RCC 7860 (cell line): ENCODE measurements around the gene ADAT3.
A peak's percentile ranks its signal among the peaks of the same experiment; 100 is the strongest.

Experiments
- DNase-seq: peaks from one replicate; pipeline ENCODE4 v3.0.0-alpha.2; 2015; ENCODE audit warnings: low spot score
- FAIRE-seq: peaks from 2 replicates; lab custom pipeline; 2012; peaks lifted over from hg19 to GRCh38; lab: Jason Lieb, UNC

The ADAT3 gene

DNA sequence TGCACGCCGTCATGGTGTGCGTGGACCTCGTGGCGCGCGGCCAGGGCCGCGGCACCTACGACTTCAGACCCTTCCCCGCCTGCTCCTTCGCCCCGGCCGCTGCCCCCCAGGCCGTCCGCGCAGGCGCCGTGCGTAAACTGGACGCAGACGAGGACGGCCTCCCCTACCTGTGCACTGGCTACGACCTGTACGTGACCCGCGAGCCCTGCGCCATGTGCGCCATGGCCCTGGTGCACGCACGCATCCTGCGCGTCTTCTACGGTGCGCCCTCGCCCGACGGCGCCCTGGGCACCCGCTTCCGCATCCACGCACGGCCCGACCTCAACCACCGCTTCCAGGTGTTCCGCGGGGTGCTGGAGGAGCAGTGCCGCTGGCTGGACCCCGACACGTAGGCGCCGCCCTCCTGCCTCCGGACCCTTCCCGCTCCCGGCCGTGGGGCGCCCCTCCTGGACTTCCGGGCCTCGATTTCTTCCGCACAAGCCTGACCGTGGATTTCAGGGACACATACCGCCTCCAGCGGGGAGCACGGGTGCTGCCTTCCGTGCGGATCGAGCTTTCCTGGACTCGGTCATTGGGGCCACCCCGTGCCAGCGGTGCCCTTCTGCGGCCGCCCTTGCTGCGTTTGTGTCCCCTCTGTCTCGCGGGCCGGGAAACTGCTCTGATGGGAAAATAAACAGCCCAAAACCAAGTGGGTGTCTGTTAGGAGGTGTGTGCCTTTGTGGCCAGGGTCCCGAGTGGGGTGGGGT lies 7.7 kb downstream of the ADAT3 start:
- DNase-seq = no peak
- FAIRE-seq = no peak

DNA sequence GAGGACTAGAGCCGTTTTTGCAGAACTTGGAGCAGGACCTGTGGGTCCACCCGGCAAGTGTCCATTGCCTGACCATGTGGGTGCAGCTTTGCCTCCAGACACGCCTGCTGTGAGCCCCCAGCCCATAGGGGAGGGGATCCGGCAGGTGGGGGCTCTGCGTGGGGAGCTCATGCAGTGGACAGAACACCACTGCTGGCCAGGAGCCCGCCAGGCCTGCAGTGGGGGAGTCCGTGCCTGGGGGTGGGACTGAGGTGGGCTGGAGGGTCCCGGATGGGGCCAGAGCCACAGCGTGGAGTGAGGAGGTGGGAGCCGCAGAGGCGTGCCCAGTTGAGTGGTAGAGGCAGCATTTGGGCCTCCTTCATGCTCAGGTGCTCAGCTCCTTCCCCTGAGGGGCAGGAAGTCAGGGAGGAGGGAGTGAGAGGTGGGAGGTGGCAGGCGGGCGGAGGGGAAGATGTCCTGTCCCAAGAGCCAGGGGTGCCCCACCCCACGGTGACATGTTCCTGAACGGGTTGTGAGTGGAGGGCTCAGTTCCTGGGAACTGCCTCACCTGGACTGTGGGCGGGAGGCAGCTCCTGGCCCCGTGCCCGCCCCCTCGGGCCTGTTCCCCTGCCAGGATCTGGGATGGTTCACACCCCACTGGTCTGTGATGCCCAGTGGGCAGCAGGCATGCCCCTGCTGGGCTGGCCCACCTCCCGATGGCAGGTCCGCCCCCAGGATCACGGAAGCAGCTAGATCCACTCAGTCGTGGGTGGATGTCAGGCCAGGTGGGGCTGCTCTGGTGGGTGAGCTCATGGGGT lies 8.8 kb downstream of the ADAT3 start:
- no peak for DNase-seq
- FAIRE-seq = no peak

DNA sequence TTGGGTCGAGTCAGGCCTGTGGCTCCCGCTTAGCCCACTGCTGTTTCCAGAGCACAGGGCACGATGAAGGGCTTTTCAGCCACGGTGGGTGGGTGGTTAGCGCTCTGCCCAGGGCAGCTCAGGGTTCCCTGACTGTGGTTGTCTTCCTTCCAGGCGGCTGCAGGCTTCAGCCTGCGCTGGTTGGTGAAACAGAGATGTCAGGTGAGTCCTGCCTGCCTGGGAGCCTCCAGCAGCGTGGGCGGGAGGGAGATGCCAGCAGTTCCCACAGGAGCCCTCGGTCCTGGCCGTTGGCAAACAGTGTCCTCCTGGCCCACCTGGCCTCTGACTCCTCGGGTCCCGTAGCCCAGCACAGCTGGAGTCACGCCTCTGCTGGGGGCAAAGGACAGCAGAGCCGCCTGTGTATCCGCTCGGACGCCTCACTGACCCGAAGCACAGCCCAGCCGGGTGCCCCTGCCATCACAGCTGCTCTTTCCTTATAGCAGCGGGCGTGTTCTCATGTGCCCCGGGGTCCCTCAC lies 9.7 kb downstream of the ADAT3 start:
- no peak for FAIRE-seq
- no peak for DNase-seq

DNA sequence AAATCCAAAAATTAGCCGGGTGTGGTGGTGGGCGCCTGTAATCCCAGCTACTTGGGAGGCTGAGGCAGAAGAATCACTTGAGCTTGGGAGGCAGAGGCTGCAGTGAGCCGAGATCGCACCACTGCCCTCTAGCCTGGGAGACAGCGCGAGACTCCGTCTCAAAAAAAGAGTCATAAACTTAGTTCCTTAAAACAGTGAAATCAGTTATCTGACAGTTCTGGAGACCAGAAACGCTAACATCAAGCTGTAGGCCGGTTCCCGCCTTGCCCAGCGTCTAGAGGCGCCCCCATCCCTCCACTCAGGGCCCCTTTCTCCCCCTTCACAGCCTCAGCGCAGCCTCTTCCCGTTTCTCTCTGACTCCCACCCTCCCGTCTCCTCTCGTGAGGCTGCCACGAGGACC lies 11.9 kb downstream of the ADAT3 start:
- no peak for DNase-seq
- no peak for FAIRE-seq

DNA sequence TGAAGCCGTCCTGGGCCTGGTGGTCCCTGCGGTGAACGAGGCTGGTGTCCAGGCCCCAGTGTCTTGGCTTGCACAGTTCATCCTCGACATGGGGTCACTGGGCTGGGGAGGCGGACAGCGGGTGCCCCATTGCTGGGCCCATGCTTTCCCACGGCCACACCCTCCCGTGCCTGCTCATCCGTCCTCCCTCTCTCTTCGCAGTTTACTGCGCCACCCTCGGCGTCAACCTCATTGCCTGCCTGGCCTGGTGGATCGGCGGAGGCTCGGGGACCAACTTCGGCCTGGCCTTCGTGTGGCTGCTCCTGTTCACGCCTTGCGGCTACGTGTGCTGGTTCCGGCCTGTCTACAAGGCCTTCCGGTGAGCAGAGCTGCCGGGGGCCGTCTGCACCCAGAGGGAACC lies 12.7 kb downstream of the ADAT3 start:
- FAIRE-seq (no peak), DNase-seq (no peak)

DNA sequence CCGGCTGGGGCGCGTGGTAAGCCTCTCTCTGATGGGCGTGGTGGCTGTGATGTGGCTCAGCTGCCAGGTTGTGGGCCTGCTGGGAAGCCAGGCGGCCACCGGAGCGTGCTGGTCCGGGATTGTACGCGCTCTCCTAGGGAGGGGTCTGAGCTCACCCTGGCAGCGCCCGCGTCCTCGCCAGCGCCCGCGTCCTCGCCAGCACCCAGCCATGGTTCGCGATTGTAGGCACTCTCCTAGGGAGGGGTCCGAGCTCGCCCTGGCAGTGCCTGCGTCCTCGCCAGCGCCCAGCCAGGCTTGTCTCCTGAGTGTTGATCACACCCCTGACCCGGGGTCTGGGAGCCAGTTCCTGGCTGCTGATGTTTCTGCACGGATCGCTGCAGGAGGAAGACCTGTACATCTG lies 13.8 kb downstream of the ADAT3 start:
- FAIRE-seq (no peak), DNase-seq (no peak)

DNA sequence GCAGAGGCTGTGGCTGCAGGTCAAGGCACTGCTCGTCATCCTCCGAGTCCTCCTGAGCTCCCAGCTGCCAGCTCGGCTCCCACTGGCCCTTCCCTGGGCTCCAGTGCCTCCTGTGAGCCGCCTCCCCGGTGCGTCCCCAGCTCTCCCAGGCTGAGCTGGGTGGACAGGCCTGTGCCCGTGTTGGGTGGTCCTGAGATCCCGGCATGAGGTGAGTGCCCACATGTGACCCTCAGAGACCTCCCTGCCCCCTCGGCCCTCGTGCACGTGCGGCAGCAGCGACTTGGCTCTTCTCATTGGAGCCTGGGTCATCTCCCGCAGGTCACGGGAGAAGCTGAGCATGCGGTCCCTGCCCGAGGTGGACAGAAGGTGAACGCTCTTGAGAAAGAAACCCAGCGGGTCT lies 15.4 kb downstream of the ADAT3 start:
- FAIRE-seq (no peak), DNase-seq (no peak)

DNA sequence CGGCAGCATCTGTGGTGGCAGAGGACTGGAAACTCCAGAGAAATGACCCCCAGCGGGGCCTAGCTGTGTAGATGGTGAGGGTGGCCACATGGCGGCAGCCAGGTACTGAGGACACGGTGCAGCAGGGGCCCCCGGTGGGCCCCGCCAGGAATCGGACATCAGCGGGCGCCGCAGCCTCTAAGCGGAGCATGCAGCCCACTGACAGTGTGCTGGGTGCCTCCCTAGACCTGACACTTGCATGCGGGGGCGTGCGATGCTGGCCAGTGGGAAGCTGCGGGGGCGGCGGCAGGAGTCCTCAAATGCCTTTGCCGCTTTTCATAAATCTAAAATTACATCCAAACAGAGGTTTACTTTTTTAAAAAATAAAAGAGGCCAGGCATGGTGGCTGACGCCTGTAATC lies 16.1 kb downstream of the ADAT3 start:
- DNase-seq (no peak), FAIRE-seq (no peak)

DNA sequence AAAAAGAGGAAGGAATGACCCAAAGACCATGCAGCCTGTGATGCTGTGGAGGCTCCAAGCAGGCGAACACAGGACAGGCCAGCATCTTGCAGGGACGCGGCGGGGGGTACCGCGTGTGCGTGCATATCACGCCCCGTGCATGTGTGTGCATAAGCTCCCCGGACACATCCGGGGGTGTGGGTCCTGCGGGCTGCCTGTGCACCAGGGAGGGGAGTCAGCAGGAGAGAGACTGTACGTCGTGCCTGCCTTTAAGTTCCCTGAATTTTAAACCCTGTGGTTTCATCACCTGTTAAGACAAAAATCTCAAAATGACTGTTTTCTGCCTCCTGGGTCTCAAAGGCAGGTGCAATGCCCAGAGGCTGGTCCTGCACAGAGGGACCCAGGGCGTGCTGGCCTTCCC lies 16.6 kb downstream of the ADAT3 start:
- DNase-seq (no peak), FAIRE-seq (no peak)

DNA sequence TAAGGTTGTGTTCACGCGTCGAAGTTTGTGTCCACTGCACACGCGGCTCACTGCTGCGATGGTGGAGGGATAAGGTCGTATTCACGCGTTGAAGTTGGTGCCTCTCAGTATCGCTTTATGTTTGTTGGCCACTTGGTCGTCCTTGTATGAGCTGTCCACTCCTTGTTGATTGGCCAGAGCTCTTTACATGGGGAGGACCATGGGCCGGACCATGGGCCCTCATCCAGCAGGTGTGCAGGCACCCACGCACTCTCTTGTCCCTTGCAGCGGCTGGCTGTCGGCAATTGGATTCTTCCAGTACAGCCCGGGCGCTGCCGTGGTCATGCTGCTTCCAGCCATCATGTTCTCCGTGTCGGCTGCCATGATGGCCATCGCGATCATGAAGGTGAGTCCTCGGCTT lies 17.6 kb downstream of the ADAT3 start:
- no peak for FAIRE-seq

DNA sequence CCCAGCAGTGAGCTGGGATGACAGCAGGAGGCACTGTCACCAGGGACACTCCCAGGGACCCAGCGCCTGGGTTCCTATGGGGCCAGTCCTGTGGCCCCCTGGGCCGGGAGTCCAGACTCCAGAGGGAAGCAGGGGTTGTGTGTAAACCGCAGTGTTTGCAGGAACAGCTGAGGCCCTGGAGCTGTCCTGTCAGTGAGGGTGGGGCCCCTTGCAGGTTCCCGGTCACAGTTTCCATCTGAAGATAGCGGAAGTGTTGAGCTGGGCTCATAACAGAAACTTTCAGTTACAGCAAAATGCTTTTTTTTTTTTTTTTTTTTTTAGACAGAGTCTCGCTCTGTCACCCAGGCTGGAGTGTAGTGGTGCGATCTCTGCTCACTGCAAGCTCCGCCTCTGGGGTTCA lies 18.1 kb downstream of the ADAT3 start:
- DNase-seq (no peak), FAIRE-seq (no peak)

More for the DNA sequence above, 17.6 kb downstream of the ADAT3 start:
- no peak for DNase-seq

DNA sequence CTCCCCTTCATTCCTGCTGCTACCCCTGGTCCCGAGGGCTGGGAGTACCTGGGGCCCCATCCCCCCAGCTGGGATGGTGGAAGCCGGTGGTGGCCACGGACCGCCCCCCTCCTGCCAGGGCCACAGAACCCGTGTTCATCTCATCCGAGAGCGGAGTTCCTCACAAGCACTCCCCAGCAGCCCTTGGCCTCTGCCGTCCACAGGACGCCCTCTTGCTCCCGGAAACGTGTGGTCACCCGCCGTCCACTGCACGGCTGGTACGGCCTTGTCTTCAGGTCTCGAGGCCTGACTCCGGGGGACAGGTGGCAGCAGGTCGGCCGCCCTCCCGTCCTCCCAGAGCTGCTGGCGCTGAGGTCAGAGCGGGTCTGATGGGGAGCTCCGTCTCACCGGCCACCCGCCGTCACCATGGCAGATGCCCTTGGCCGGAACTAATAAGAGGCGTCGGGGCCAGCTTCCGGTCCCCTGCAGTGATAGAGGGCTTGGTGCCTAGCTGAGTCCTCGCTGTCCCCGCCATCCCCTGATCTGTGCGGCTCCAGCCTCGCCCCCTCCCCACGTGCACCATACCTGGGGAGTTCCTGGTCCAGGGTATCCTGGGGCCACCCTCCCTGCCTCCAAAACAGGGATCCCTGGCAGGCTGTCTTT lies 19.2 kb downstream of the ADAT3 start:
- DNase-seq (no peak), FAIRE-seq (no peak)

DNA sequence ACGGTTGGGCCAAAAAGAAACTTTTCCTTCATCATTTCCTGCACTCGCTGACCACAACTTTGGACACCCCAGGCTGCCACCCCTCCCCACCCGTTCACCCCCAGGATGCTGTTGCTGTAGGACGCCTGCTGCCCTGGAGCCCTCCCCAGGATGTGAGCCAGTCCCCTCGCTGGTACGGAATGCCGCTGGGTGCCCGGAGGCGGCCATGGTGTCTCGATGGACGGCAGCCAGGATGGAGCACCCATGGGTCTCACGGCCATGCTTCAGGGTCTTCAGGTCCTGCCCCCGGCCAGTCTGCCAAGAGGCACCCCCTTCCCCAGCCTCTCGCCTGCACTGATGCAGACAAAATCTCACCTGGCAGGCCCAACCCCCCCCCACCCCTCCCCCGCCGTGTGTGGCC lies 20.3 kb downstream of the ADAT3 start:
- DNase-seq = no peak

DNA sequence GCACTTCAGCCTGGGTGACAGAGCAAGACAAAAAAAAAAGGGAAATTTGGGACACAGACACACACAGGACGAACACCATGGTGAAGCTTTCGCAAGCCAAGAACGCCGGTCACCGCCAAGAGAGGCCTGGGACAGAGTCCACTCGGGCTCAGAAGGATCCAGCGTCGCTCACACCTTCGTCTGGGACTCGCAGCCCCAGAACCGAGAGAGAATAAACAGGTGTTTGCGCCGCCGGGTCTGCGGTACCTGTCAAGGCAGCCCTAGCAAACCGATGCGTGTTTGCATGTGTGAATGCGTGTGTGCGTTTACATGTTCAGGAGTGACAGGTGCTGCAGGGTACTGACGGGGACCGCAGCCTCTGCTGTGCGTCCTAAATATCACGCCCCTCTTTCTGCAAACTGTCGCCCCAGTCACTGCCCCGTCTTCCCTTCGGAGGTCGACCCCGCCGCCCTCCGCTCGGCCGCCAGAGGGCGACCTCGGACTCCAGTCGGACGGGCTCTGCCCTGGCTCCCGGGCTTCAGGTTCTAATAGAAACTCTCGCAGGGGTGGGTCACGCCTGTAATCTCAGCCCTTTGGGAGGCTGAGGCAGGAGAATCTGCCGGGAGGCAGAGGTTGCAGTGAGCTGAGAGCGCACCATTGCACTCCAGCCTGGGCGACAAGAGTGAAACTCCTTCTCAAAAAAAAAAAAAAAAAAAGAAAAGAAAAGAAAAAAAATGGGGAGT lies 24.0 kb downstream of the ADAT3 start:
- DNase-seq (peak; percentile 44), FAIRE-seq (no peak)

More for the DNA sequence above, 20.3 kb downstream of the ADAT3 start:
- FAIRE-seq = no peak

DNA sequence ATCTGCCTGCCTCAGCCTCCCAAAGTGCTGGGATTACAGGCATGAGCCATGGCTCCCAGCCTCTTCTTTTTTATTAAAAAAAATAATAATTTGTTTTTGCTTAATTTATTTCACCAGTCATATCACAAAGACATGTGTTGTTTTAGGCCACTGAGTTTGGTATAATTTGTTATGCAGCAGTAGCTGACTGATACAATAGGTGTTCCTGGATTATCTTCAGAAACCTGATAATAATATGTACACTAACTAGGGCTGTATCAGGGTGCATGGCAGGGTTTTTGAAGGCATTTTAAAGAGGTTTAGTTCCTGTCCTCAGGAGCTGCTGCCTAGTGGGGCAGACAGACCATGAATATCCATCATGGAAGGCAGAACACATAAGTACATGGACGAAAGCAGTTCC lies 26.2 kb downstream of the ADAT3 start:
- FAIRE-seq (no peak), DNase-seq (no peak)

DNA sequence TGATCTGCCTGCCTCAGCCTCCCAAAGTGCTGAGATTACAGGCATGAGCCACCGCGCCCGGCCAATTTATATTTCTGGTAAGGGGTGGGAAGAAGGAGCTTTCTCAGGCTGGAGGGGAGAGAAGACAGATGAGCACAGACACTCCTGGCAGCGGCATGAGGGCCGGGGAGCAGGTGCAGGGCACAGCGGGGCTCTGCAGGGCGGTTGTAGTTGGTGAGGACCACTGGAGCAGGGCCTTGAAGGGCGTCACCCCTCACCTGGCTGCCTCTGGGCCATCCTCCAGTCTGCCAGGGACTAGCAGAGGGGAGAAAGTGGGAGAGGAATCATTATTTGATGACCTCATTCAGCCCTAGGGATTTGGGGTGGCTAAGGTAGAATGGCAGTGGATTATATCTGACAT lies 27.2 kb downstream of the ADAT3 start:
- DNase-seq (no peak), FAIRE-seq (no peak)

DNA sequence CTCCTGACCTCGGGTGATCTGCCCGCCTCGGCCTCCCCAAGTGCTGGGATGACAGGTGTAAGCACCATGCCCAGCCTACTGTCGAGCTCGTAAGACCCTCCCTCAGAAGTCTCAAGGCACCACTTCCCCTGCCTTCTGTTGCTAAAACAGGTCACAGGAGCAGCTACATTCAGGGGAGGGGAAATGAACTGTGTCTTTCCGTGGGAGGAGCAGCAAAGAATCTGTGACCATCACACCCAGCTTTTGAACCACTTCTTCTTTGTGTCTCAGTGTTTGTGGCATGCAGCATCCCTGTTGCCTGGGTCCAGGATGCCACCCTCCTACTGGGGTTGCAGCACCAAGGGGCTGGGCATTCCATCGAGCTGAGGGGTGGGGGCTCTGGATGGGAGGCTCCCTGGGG lies 28.0 kb downstream of the ADAT3 start:
- no peak for FAIRE-seq
- DNase-seq = no peak

DNA sequence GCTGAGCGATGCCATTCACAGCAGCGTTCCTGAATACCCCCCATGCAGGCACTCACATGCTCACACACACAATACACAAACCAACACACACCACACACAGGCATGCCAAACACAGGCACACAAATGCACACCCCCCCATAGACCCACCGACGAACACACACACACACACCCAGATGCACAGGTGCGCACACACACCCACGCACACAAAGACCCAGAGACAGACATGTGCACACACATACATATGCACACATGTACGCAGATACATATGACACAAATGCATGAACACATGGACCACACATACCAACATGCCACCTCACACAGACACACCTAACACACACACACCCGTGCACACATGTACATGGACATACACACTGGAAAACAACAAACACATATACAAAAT lies 28.7 kb downstream of the ADAT3 start:
- DNase-seq (no peak), FAIRE-seq (no peak)

DNA sequence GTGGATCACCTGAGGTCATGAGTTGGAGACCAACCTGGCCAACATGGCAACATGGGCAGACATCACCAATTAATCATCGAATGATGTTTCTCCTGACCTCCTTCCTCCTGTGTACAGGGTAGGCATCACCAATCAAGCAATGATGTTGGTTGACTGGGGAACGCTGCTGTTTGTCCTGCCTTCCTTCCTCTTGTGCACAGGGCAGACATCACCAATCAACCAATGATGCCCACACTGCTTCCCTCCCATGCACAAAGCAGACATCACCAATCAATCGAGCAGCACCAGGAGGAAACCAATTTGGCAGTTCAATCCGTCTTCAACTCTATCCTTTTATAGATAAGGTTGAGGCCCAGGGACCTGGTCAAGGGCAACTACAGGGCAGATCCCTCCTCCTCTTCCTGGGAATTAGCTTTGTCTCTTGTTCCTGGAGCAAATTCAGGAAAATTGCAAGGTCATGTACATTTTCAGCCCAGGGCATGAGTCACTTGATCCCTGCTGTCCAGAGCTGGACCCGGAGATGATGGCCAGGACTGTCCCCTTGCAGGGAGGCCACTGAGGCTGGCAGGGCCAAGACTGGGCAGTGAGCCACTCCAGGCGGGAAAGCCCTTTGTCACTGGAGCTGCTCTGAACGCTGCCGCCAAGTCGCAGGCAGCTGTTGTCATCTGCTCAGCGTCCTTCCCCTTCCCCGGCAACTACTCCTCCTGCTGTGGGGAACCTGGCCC lies 30.4 kb downstream of the ADAT3 start:
- no peak for FAIRE-seq

DNA sequence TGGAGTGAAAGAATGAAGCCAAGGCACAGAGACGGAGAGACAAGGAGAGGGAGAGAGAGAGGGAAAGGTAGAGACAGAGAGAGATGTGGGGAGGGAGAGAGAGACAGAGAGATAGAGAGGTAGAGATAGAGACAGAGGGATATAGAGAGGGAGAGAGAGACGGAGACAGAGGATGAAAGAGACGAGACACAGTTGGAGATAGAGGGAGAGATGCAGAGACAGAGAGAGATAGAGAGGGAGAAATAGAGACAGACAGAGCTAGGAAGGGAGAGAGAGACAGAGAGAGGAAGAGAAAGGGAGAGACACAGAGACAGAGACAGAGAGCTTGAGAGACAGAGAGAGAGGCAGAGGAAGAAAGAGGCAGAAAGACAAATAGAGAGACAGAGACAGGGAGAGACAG lies 31.2 kb downstream of the ADAT3 start:
- no peak for FAIRE-seq
- DNase-seq = no peak

More for the DNA sequence above, 30.4 kb downstream of the ADAT3 start:
- DNase-seq = peak; percentile 5
